MG63 (cell line): ENCODE data around the gene SLC12A4. TPM values are rescaled to one million over a fixed set of nuclear protein-coding genes. Genes with fewer than 3 reads are reported as not detected.
"Not testable (repeated sequence)": the region's sequence is repeated elsewhere in the genome, so short reads cannot be mapped to it uniquely, and the experiment has no call there.

Source experiments
- DNase-seq: peaks from one replicate; pipeline ENCODE4 v3.0.0-alpha.2; 2020
- H3K27me3 ChIP-seq: fragments of 250-450 bp; sonication (Bioruptor Pico); 2 replicates; pipeline ENCODE4 v1.5.1; 2020; ENCODE audit warnings: mild to moderate bottlenecking, moderate library complexity
- H3K36me3 ChIP-seq: fragments of 250-450 bp; sonication (Bioruptor Pico); 2 replicates; pipeline ENCODE4 v1.5.1; 2020; ENCODE audit warnings: mild to moderate bottlenecking, moderate library complexity
- H3K4me3 ChIP-seq: fragments of 250-450 bp; sonication (Bioruptor Pico); 2 replicates; pipeline ENCODE4 v1.5.1; 2020; ENCODE audit warnings: mild to moderate bottlenecking, moderate library complexity
- H3K9me3 ChIP-seq: fragments of 250-450 bp; sonication (Bioruptor Pico); 2 replicates; pipeline ENCODE4 v1.5.1; 2020; ENCODE audit warnings: mild to moderate bottlenecking, moderate library complexity
- total RNA-seq: library from RNA; depleted of rRNA; stranded (reverse); fragments of >200 nt; shearing (Covaris generic); gene quantifications from 2 replicates; pipeline ENCODE4 v1.2.3, GENCODE V29; 2014; ENCODE audit warnings: low replicate concordance

SLC12A4 gene
- total RNA-seq, 1 experiment from 2014 or later: 11.9 TPM

DNA sequence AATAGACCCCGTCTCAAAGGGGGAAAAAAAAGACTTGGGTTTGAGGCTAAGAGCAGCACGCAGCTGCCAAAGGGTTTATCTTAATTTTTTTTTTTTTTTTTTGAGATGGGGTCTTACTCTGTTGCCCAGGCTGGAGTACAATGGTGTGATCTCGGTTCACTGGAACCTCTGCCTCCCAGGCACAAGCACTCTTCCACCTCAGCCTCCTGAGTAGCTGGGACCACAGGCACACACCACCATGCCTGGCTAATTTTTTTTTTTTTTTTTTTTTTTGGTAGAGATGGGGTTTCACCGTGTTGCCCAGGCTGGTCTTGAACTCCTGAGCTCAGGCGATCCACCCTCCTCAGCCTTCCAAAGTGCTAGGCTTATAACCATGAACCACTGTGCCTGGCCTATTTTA is 30.7 kb downstream of the SLC12A4 start:
- not testable (repeated sequence) for H3K4me3 ChIP-seq, H3K9me3 ChIP-seq, DNase-seq, H3K36me3 ChIP-seq, H3K27me3 ChIP-seq

GRCh38 chr16:67936880-67937605 is 31.4 kb downstream of the SLC12A4 start:
- no peaks in the 10 kb centered on the region for H3K9me3 ChIP-seq
- H3K36me3 ChIP-seq: peaks cover 2% of the 10 kb centered on the region
- H3K4me3 ChIP-seq: peak overlapping the region; percentile 98
- H3K27me3 ChIP-seq: no peaks in the 10 kb centered on the region
- DNase-seq: no peak

DNA sequence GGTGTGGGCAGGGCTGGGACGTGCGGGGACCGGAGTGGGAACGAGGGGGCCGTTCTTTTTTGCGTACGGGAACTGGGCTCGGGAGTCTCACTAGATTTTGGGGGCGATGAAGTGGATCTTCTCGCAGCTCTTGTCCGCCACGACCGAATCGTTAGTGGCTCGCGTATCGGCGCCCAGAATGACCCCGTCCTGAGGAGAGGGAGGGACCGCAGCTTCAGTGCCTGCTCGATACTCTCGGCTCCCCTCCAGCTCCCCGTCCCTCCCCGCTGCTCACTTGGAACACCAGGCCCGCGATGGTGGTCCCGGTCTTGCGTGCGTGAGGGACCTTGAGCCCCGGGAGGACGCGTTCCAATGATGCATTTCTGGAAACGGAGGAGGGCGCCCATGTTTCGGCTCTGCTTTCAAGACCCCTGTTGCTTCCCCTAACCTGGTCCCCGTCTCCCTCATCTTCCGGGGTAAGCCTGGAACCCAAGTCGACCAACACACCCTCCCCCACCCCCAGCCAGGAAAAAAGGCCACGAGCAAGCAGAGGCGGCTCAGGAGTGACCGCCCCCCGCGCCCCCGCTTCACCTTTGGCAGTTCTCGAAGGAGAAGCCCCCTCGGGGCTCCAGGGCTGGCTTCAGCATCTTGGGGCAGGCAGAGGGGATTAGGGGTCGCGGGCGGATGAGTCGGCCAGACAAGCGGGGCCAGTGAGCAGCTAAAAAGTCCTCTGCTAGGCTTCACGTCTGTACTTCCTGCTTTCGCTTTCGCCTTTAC is 32.1 kb downstream of the SLC12A4 start, which contains the start of gene PSMB10:
Gene PSMB10 (minus strand): TSS at position 727 of the 756 bp plus-strand sequence. CDS start 101 bp downstream, at position 626.
- peaks cover 2% of the 10 kb centered on the region for H3K36me3 ChIP-seq
- DNase-seq: peak; percentile 35
- no peaks in the 10 kb centered on the region for H3K27me3 ChIP-seq
- no peaks in the 10 kb centered on the region for H3K9me3 ChIP-seq
- H3K4me3 ChIP-seq: peak within 1 kb of the TSS; percentile 98

DNA sequence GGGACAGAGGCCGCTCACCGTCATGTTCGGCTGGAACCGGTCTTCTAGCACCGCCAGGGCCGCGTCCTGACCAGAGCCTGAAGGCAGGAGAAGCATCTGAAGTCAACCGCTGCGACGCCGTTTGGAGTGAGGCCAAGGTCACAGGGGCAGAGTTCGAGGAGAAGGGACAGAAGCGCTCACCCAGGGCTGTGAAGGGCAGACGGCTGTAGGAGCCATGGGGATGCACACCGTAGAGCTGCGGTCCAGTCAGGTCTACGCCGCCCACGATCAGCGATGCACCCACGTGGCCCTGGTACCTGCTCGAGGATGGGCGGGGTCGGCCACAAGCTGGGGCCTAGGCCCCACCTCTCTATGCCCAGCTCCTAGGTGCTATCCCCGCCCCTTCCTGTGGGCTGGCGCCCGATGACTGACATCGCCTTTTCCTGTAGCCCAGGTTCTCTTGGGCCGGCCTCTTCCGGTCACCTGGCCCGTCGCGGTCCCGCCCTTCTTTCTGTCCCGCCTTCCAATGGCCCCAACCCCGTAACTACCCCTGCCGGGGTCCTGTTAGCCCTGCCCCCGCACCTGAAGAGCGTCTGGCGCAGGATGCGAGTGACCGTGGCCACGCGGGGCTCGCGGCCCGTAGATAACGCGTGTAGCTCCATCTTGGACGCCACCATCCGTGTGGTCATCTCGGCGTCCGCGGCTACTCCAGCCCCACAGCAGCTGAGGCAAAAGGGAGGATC is 32.9 kb downstream of the SLC12A4 start:
- Histone ChIP-seq H3K27me3 (no peaks in the 10 kb centered on the region), H3K36me3 (peaks cover 2% of the 10 kb centered on the region), H3K4me3 (peak overlapping the region; percentile 98), H3K9me3 (no peaks in the 10 kb centered on the region)
- DNase-seq: peak; percentile 92

DNA sequence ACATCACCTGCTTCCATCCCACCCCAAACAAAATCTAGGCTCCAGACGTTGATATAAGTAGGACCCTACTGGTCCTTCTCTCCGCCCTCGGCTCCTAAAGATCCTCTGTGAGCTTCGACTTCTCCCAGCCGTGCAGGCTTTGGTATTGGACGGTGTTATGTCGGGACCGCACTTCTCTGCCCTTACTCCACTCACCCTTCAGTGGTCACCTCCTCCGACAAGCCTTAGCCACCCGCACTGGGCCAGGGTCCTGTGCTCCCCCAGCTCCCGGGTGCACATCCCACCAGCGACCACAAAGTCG is 33.4 kb downstream of the SLC12A4 start:
- no peaks in the 10 kb centered on the region for H3K27me3 ChIP-seq
- no peak for DNase-seq
- H3K36me3 ChIP-seq: peaks cover 2% of the 10 kb centered on the region
- no peaks in the 10 kb centered on the region for H3K9me3 ChIP-seq
- peak overlapping the region; percentile 98 for H3K4me3 ChIP-seq

DNA sequence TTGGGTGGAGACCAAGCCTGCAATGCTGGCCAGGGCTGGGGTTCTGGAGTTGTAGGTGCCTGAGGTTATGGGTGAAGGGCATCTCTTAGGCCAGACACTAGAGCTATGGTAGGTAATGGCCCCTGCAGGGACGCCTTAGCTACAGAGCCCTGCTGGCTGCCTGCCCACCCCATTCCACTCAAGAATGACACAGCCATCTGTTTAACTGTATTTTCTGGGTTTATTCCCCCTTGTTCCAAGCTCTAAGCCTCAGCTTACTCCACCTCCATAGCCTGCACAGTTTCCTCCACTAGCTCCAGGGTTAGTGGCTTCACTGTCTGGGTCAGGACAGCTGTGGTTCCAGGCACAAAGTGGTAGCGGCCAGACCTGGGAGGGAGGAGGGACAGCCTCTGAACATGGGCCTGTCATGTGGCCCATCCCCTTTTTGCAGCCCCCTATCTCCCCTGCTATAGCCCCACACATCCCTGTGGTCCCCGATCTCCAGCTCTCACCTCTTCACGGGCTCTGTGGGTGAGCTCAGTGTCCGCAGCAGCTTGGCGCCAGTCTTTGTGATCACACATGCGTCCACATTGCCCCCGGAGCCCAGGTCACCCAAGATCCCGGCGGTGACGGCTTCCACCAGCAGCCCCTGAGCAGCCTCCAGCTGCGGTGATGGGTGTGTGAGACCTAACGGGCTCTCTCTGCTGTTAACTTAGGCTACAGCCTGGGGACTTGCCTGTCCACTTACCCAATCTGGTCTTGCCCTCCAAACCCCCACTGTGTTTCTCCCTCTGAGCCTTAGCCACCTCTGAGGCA is 33.9 kb downstream of the SLC12A4 start:
- Histone ChIP-seq H3K36me3 (peaks cover 2% of the 10 kb centered on the region), H3K9me3 (no peaks in the 10 kb centered on the region), H3K4me3 (peak overlapping the region; percentile 98), H3K27me3 (no peaks in the 10 kb centered on the region)
- DNase-seq: no peak

GRCh38 chr16:67933805-67934204 is 34.6 kb downstream of the SLC12A4 start:
- no peaks in the 10 kb centered on the region for H3K27me3 ChIP-seq
- DNase-seq: no peak
- no peaks in the 10 kb centered on the region for H3K9me3 ChIP-seq
- no peak overlapping the region for H3K4me3 ChIP-seq
- peaks cover 2% of the 10 kb centered on the region; the same call in 1 of the 2 replicates for H3K36me3 ChIP-seq

DNA sequence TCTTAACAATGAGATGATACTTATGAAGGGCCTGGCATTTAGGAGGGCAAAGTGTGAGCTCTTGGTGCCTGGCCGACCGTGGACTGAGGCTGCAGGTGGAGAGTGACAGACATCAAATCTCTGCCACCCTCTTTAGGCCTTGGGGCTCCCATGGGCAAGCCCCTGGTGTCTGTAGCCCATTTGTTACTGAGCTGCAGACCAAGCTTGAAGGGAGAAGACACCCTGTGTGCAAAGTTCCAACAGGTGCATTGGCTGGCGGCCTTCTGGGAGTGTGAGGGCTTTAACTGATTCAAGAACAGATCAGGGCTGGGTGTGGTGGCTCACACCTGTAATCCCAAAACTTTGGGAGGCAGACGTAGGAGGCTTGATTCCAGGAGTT is 36.0 kb downstream of the SLC12A4 start:
- Histone ChIP-seq H3K27me3 (no peaks in the 10 kb centered on the region), H3K4me3 (no peak overlapping the region), H3K36me3 (peaks cover 2% of the 10 kb centered on the region; the same call in 1 of the 2 replicates), H3K9me3 (no peaks in the 10 kb centered on the region)
- no peak for DNase-seq

DNA sequence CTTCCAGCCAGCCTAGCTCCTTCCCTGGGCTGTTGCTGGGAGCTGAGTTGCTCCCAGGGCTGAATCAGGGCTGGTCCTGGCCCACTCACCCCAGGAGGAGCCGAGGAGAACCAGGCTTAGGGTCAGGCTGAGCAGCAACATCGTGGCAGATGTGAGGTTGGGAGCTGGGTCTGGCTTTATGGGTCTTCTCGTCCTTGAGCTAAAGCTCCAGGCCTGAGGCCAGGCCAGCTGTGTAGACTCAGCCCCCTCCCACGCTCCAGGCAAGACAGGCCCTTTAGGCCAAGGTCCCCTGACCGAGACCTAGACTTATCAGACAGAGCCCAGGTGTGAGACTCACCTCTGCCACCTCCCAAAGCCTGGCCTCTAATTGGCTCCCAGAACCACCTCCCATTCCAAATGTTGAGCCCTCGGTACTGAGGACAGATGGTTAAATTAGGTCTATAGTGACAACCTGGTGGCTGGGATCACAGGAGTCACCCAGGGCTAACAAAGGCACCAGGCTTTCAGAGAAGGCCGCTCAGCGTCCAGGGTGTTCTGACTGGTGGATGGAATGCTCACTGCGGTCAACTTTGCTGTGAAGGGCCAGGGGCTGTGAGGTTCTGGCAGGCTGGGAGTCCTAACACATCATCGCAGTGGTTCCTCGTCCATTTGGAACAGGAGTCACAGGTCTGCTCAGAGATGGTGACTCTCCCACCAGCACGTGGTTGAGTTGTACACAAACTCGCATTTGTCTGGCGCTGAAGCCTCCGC is 36.5 kb downstream of the SLC12A4 start, which contains the start of gene CTRL:
Gene CTRL (minus strand): TSS at position 151 of the 750 bp plus-strand sequence. CDS start 10 bp downstream, at position 141.
- no peak for DNase-seq
- H3K27me3 ChIP-seq: no peaks in the 10 kb centered on the region
- no peak within 1 kb of the TSS for H3K4me3 ChIP-seq
- peaks cover 2% of the 10 kb centered on the region; the same call in 1 of the 2 replicates for H3K36me3 ChIP-seq
- H3K9me3 ChIP-seq: no peaks in the 10 kb centered on the region

- no peak for DNase-seq
- H3K27me3 ChIP-seq: no peaks in the 10 kb centered on the region
Observed at GRCh38 chr16:67930678-67931211, 37.7 kb downstream of the SLC12A4 start.

GRCh38 chr16:67930191-67930590 is 38.2 kb downstream of the SLC12A4 start:
- no peak for DNase-seq
- Histone ChIP-seq H3K9me3 (no peaks in the 10 kb centered on the region), H3K36me3 (no peaks in the 10 kb centered on the region), H3K4me3 (no peak overlapping the region), H3K27me3 (no peaks in the 10 kb centered on the region)

More at GRCh38 chr16:67930678-67931211, 37.7 kb downstream of the SLC12A4 start:
- Histone ChIP-seq H3K9me3 (no peaks in the 10 kb centered on the region), H3K4me3 (no peak overlapping the region), H3K36me3 (no peaks in the 10 kb centered on the region; the same call in 1 of the 2 replicates)

DNA sequence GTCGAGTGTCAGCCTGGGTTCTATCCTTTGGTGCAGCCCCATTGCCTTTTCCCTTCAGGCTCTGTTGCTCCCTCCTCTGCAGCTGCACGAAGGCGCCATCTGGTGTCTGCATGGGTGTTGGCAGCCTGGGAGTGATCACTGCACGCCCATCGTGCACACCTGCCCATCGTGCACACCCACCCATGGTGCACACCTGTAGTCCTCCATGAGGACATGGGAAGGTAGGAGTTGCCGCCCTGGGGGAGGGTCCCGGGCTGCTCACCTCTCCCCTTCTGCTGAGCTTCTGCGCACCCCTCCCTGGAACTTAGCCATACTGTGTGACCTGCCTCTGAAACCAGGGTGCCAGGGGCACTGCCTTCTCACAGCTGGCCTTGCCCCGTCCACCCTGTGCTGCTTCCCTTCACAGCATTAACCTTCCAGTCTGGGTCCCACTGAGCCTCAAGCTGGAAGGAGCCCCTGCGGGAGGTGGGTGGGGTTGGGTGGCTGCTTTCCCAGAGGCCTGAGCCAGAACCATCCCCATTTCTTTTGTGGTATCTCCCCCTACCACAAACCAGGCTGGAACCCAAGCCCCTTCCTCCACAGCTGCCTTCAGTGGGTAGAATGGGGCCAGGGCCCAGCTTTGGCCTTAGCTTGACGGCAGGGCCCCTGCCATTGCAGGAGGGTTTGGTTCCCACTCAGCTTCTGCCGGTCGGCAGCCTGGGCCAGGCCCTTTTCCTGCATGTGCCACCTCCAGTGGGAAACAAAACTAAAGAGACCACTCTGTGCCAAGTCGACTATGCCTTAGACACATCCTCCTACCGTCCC is 39.7 kb downstream of the SLC12A4 start:
- Histone ChIP-seq H3K4me3 (no peak overlapping the region), H3K9me3 (no peaks in the 10 kb centered on the region)
- peak; percentile 45 for DNase-seq

DNA sequence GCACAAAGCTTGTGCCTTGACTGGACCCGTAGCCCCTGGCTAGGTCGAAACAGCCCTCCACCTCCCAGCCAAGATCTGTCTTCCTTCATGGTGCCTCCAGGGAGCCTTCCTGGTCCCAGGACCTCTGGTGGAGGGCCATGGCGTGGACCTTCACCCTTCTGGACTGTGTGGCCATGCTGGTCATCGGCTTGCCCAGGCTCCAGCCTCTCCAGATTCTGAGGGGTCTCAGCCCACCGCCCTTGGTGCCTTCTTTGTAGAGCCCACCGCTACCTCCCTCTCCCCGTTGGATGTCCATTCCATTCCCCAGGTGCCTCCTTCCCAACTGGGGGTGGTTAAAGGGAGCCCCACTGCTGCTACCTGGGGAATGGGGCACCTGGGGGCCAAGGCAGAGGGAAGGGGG is 40.3 kb downstream of the SLC12A4 start:
- no peak for DNase-seq
- Histone ChIP-seq H3K4me3 (no peak overlapping the region), H3K27me3 (no peaks in the 10 kb centered on the region), H3K9me3 (no peaks in the 10 kb centered on the region), H3K36me3 (no peaks in the 10 kb centered on the region)

More for the DNA sequence above, 39.7 kb downstream of the SLC12A4 start:
- H3K27me3 ChIP-seq: no peaks in the 10 kb centered on the region
- H3K36me3 ChIP-seq: no peaks in the 10 kb centered on the region

- H3K4me3 ChIP-seq: no peak overlapping the region
- no peak for DNase-seq
- no peaks in the 10 kb centered on the region for H3K36me3 ChIP-seq
- no peaks in the 10 kb centered on the region for H3K9me3 ChIP-seq
- H3K27me3 ChIP-seq: no peaks in the 10 kb centered on the region
Observed at GRCh38 chr16:67927131-67927941, 41.1 kb downstream of the SLC12A4 start.
